AG09319 (cell line): ENCODE measurements around the gene TRAK1.
"Not testable (repeated sequence)": the region's sequence is repeated elsewhere in the genome, so short reads cannot be mapped to it uniquely, and the experiment has no call there.

ENCODE experiments used
- DNase-seq: peaks from one replicate; pipeline ENCODE4 v3.0.0-alpha.2; 2010; ENCODE audit warnings: low read depth; ENCODE audit errors: extremely low read depth
- CTCF ChIP-seq: IDR thresholded peaks from 2 replicates; pipeline ENCODE4 v1.5.1; 2011; ENCODE audit warnings: low read depth, mild to moderate bottlenecking, inconsistent platforms, low read length, moderate library complexity

Gene TRAK1, protein sequence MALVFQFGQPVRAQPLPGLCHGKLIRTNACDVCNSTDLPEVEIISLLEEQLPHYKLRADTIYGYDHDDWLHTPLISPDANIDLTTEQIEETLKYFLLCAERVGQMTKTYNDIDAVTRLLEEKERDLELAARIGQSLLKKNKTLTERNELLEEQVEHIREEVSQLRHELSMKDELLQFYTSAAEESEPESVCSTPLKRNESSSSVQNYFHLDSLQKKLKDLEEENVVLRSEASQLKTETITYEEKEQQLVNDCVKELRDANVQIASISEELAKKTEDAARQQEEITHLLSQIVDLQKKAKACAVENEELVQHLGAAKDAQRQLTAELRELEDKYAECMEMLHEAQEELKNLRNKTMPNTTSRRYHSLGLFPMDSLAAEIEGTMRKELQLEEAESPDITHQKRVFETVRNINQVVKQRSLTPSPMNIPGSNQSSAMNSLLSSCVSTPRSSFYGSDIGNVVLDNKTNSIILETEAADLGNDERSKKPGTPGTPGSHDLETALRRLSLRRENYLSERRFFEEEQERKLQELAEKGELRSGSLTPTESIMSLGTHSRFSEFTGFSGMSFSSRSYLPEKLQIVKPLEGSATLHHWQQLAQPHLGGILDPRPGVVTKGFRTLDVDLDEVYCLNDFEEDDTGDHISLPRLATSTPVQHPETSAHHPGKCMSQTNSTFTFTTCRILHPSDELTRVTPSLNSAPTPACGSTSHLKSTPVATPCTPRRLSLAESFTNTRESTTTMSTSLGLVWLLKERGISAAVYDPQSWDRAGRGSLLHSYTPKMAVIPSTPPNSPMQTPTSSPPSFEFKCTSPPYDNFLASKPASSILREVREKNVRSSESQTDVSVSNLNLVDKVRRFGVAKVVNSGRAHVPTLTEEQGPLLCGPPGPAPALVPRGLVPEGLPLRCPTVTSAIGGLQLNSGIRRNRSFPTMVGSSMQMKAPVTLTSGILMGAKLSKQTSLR

DNA sequence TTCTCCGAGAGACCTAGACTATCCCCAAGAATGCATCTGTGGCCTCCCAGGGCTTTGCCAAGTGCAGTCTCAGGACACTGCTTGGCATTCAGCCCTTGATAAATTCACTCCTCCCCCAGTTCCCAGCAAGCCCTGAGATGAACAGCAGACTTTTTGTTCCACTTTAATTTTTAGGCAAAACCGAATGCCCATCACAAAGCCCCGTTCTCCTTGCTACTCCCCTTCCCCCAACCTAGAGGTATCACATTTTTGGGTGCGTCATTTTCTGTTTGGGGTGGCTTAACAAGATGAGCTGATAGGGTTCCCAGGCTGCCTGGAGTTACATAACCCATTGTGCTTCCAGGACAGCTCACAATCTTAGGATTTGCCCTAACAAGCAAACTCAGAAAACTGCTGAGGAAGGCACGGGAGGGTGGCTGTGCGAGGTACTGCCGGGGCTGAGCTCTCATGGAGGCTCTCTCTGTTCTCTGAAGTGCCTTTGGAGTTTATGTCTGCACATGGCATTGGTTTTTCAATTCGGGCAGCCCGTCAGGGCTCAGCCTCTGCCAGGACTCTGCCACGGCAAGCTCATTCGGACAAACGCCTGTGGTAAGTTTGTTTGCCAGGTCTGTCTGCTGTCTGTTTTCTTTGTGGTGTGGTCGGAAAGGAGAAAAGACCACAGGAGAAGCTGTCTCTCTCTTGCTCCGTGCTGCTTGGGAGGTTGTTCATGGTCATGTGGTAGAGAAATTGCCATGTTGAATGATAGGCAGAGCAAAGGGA, at the start of gene TRAK1:
TRAK1 (plus strand) TSS at position 385 of the 759 bp plus-strand sequence; CDS start at position 498, 113 bp downstream.
- no peak for DNase-seq
- no peak for TF ChIP-seq CTCF

GRCh38 chr3:42042747-42043098, 48.4 kb upstream of the TRAK1 start:
- no peak for DNase-seq
- TF ChIP-seq CTCF = no peak

DNA sequence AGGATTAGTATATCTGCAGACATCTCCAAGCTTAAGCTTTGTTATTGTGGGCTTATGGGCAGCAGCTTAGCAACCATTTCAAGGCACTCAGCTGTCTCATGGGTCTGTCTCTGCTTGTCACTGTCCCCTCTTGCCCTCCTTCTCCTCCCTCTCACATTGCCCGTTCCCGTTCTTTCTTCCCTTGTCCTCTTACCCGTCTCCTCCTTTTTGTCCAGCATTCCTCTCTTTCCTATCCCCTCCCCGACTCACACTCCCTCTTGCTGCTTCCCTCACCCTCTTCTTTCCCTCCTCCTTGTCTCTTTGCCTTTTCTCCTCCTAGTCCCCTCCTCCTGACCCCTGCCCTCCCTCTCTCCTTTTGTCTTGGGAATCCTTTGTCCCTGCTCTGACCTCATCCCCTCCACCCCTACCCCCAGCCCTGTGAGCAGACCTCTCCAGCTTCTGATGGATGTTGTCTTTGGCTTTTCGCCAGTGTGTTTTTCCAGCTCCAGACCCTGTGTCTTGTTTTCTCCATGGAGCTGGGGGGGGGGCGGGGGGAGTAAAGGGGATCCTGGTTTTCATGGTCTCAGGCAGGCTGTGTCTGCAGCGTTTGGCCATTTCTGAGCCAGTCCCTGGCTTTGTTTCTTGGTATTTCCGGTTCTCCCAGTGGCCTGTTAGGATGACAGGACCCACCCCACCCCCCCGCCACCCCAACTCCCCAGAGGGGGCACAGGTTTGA, 47.9 kb upstream of the TRAK1 start:
- DNase-seq = no peak
- no peak for TF ChIP-seq CTCF

GRCh38 chr3:42045708-42046243, 45.4 kb upstream of the TRAK1 start:
- no peak for DNase-seq
- TF ChIP-seq CTCF = no peak

DNA sequence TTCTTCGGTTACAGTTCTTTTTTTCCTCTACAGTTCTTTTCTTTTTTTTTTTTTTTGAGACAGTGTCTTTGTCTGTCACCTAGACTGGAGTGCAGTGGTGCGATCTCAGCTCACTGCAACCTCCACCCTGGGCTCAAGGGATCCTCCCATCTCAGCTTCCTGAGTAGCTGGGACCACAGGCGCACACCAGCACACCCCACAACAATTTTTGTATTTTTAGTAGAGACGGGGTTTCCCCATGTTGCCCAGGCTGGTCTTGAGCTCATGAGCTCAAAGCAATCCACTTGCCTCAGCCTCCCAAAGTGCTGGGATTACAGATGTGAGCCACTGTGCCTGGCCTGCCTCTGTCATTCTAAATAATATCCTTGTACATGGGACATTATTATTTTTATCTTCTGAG, 42.6 kb upstream of the TRAK1 start:
- not testable (repeated sequence) for DNase-seq

GRCh38 chr3:42050126-42050525, 41.0 kb upstream of the TRAK1 start:
- no peak for DNase-seq
- no peak for TF ChIP-seq CTCF
